Stimulated activated CD8-positive, alpha-beta memory T cell treated with anti-CD3 and anti-CD28 coated beads, Interleukin-12 subunit alpha, Interleukin-12 subunit beta, amount 100 ng/mL, for 24 hours (primary cell): ENCODE results near the gene EIPR1.
"Not testable (repeated sequence)": the region's sequence is repeated elsewhere in the genome, so short reads cannot be mapped to it uniquely, and the experiment has no call there.

Experiments used
- DNase-seq: peaks from one replicate; pipeline ENCODE4 v3.0.0-alpha.2; 2020; ENCODE audit errors: extremely low read depth

The EIPR1 gene

DNA sequence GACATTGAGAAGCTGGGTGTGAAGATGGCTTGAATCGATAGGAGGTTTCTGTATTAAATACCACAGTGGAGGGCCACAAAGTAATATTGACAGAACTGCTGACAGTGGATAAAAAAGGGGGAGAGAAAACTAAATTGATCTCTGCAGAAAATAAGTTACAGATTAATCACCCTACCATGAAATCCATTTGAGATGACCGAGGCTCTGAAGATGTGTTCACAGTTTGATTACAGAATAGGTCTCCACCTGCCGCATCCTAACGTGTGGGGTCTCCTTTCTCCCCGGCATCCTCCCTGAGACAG lies 165.6 kb downstream of the EIPR1 start:
- no peak for DNase-seq

DNA sequence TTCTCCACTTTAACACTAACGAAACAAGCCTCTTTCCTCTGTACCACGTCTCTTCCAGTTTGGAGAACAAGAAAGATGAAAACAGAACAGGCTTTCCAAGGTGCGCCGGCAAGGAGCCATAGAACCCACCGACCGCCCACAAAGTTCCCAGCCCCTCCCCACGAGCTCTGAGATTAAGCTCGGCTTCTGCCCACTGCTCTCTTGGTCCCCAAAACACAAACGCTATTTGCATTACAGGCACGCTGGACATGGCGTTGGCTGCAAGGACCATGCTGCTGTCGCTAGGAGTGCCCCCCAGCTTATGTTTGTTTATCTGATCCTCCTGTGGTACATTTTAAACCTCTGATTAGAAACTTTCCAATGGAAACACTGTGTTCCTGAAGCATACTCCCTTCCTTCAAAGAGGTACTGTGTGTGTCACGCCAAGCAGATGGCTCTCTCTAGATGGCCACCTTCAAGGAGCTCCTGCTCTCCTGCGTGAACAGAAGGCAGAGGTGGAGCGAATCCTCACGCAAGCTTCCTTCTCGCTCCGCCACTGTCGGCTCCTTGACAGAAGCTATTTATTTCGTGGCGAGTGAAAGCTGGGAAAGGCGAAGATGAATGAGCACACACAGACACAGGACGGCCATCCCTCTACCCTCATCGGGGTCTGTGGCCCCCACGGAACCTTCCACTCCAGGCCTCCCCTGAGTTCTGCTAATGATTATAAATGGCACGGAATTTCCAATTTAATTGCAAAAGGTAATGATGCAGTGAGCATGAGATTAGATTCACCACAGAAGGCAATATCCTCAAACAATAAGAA lies 166.2 kb downstream of the EIPR1 start:
- DNase-seq = no peak

DNA sequence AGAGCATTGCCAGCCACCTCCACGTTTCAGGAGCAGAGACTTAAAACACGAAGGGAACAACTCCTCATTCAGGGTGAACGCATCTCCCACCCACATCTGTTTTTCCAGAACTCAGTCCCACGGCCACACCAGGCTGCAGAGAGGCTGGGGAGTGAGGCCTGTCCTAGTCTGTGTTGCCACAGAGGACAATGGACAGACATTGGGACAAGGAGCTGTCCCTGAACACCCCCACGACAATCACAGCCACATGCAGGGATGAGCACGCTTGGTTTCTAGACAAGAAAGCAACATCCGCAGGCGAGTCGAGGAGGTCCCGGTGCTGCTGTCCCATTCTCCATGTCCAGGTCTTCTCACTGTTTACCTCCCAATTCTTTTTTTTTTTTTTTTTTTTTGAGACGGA lies 167.4 kb downstream of the EIPR1 start:
- no peak for DNase-seq

DNA sequence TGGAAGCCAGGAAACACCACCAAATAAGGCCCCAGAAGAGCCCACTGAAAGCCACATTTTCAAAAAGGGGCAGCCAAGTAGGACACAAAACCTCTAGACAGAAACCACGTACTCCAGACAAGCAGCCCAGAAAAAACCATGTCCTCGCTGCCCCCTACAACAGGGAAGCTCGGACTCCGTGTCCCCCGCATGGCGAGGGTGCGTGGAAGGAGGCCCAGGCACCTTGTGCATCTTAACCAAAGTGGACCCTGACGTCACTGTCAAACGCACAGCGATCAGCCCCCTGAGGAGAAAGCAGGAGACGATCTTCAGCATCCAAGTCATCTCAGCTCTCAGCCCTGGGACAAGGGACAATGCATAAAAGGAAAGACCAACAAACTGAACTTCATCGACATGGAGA lies 168.4 kb downstream of the EIPR1 start:
- no peak for DNase-seq

DNA sequence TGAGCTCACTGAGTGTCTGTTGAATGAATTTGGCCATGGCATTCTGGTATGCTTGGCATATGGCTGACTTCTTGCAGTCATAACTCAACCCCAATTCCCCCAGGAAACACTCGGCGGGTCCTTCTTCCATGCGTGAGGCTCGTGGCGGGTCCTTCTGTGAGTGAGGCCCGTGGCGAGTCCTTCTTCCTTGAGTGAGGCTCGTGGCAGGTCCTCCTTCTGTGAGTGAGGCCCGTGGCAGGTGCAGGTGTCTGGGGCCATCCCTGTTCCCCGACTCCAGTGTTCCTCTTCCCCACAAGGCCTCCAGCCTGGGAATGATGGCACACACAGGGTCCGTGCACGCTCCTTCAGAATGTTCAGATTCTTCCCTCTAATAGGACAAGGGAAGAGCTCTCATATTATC lies 169.0 kb downstream of the EIPR1 start:
- DNase-seq = no peak

DNA sequence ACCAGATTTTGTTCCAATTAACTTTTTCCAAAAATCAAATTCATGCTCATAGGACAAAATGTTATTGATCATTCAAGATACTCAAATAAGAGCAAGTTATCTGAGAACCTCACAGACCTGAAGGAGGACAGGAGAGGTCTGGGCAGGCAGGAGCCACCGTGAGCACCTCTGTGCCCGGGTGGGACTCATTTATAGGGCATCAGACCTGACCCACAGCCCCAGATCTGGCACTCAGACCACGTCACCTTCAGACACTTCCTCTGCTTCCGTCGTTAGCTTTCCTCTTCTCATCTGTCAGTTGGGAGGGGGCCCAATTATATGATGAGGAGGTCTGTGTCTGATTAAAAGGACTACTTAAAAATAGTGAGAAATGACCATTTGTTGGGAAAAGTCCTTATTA lies 169.4 kb downstream of the EIPR1 start:
- no peak for DNase-seq

DNA sequence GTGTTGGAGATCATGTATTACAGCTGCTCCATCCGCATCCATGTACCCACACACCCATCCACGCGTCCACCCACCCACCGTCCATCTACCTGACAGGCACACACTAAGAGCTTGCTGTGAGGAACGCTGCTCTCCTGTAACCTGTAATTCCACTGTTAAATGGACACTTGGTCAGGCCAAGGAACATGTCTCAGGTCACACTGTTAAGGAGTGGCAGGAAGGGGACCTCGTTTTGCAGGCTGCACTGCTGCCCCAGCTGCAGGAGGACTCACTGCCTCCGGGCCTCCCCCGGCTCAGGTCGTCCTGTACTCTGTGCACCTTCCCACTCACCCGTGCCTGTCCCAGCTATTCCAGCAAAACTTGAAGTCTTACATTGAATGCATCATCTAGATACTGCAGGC lies 170.5 kb downstream of the EIPR1 start:
- no peak for DNase-seq

DNA sequence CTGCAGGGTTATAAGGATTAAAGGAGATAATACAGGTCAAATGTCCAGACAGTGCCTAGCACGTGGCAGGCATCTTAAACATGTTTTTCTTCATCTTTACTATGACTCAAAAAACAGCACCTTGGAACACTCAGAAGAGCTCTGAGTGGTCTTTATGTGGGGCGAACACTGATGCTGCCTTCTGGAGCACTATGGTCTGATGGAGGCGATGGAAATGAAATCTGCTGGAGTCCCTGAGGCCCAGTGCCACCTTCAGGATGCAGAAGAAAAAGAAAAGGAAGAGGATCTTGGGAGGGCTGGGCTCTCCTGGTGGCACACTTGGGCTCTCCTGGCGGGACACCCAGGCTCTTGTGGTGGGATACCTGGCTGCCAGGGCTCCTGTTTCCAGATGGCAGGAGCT lies 171.8 kb downstream of the EIPR1 start:
- DNase-seq = no peak

DNA sequence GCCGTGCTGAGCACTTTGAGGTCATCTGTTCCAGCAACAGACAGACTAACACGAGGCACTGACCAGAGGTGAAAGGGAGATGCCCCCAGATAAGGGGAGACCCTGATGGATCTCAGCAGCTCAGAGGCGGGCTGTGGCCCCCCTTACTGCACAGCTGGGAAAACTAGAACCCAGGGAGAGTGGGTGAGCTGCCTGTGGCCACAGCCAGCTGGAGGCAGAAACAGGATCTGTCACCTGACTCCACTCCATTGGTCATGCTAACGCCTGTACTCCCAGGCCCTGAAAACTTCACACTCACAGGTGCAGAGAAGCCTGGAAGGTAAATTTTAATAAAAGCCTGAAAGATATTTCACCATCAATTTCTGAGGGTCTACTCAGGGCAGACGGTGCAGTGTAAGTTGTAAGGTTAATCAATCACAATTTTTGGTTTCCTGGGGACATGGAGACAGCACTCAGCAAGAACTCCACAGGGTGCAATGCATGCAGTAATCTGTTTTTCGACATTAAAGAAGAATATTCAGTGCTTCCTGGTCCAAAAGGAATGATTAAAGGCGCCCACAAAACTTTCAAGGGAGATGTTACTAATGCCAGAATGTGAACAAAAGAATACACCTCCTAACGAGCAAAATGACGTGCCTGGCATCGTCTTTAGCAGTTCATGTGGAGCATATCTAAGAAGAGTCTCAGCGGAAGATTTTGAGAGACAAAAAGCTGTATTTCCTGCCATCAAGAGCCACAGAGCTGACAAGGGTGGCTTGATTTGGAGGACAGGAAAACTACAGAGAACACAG lies 173.4 kb downstream of the EIPR1 start:
- no peak for DNase-seq

DNA sequence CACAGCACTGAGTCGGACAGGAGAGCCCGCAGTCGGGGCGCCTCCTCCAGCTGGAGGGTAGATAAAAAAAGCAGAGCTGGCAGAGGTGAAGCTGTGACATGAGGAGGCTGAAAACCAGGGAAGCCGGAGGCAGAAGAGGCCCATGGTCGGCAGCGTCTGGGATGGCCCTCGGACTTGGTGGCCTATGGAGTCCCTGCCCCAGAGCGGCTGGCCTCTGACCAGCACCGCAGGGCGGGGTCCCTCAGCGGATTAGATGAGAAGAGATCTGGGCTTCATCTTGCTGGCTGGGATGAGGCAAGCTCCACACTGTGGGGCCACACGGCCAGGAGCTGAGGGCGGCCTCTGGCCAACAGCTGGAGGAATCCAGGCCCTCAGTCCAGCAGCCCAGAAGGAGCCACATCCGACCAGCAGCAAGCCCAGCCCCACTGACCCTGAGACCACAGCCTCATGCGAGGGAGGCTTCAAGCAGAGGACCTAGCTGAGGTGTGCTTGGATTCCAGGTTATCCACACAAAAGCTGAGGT lies 174.1 kb downstream of the EIPR1 start:
- DNase-seq = no peak

DNA sequence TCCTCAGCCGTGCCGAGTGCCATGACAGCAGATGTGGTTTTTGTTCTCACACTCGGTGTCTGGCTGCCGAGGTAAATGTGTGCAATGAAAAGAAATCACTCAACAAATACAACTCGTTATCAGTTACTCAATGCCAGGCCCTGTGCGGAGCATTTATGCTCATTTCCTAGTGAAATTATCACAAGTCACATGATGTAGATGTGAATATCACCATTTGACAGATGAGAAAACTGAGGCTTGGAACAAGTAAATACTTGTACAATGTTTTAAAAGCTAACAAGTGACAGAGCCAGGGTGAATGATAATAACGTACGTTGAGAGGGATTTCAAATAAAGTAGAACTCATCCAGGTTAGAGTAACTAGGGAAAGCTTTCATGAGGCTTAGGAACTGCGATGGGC lies 174.7 kb downstream of the EIPR1 start:
- no peak for DNase-seq

DNA sequence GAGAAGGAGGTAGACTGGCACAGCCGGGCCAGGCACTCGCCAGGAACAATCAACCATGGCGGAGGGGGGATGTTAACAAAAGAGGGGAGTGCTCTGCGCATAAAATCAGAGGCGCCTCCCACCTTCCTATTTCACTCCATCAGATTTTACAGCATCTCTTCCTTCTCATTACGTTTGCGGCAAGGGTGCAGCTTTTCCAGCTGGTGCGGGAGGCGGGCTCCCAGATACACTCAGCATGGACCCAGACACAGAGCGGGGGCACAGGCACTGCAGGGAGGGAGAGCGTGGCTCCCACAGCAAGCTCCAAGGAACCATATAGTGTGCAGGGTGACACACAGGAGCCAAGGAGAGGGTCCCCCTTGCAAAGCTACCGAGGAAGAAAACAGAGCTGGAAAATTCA lies 176.3 kb downstream of the EIPR1 start:
- no peak for DNase-seq

DNA sequence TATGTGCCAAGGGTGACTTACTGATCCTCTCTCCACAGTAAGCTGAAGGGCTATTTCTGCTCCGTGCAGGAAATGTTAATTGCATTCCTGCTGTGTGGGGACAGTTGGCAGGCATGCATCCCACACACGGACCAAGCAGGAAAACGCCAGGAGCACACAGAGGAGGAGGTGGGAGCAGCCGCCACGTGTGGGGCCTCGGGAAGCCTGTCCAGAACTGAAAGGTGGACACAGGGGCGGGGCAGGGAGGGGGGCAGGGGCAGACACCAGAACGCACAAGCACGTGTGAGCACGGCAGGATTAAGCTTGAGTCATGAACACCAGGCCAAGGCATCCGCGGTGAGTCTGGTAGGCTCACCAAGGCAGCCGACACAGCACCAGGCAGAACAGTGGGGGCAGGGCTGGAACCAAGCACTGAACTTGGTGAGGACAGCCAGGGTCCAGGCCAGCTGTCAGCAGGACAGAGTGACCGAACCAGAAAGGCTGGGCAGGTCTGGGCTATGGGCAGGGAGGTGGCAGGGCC lies 177.1 kb downstream of the EIPR1 start:
- no peak for DNase-seq

DNA sequence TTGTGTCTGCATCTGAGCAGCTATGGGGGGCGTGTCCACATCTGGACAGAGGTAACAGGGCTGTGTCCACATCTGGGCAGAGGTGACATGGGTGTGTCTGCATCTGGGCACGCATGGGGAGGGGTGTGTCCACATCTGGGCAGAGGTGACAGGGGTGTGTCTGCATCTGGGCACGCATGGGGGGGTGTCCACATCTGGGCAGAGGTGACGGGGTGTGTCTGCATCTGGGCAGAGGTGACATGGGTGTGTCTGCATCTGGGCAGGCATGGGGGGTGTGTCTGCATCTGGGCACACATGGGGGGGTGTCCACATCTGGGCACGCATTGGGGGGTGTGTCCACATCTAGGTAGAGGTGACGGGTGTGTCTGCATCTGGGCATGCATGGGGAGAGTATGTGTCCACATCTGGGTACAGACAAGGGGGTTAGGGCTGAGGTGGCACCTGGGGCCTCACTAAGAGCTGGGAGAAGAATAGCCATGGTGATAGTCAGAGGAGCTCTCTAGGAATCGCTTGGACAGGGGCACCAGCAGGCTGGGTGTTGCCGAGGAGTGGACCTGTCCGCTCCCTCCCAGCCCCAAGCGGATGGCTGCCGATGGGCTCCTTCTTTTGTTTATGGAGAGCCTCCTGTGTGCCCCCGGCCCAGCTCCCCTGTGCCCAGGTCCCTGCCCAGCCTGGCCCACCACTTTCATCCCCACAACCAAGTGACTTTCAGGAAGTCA lies 177.8 kb downstream of the EIPR1 start:
- DNase-seq = no peak

DNA sequence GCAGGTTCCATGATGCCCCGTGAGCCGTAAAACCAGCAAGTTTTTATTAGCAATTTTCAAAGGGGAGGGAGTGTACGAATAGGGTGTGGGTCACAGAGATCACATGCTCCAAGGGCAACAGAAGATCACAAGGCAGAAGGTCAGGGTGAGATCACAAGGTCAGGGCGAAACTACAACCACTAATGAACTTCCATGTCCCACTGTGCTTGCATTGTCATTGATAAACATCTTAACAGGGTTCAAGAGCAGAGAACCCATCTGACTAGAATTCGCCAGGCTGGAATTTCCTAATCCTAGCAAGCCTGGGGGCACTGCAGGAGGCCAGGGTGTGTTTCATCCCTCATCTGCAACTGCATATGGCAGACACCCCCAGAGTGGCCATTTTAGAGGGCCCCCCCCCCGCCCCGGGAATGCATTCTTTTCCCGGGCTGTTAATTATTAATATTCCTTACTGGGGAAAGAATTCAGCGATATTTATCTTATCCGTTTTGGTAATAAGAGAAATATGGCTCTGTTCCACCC lies 178.9 kb downstream of the EIPR1 start:
- DNase-seq = not testable (repeated sequence)

DNA sequence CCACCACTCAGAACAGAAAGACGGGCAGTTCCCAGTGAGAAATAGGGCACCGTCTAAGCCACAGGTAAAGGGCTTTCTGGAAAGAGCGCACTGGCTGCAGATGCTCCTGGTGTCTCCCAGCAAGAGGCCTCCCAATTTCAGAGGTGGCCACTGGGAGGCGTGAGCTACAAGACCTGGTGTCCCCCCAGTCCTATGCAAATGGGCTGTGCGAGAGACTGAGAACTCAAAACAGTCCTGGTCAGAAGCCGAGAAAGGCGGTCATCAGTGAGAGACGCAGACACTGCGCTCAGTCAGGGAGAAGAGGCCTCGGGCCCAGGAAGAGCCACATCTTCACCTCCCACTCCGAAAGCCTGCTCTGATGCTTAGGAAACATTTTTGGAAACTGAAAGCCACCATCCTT lies 179.5 kb downstream of the EIPR1 start:
- no peak for DNase-seq

DNA sequence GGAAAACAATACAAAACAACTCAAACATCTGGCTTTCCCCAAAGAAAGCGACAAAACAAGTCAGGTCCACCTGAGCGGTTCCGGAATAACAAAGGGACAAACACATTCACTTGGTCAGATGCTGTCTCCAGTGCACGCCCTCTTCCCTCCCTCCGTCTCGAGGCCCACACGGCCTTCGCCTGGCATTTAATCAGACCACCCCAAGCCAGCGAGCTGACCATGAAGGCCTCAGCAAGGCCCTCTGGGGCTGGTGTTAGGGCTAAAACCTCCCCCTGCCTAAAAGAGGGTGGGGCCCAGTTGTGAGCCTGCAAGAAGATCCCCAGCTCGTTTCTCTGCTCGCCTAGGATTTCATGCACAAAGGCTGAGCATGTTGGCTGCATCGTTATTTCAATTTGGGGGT lies 180.3 kb downstream of the EIPR1 start:
- DNase-seq = no peak

DNA sequence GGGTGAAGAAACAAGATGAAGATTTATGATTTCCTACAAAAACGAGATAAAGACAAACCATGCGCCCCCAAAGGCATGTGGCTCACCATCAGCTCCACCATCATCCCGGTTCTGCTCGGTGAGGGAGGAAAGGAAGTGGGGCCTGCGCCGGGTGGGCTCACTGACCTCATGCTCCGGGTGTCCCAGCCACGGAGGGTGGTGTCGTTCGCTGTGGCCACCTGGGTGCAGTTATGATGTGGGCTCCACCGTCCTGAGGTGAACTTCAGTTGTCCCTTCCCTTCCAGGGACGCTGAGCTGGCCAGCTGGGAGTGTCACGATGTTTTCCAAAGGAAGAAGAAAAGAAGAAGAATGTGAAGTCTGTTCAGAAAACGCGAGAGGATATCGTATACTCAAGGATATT lies 180.9 kb downstream of the EIPR1 start:
- no peak for DNase-seq

DNA sequence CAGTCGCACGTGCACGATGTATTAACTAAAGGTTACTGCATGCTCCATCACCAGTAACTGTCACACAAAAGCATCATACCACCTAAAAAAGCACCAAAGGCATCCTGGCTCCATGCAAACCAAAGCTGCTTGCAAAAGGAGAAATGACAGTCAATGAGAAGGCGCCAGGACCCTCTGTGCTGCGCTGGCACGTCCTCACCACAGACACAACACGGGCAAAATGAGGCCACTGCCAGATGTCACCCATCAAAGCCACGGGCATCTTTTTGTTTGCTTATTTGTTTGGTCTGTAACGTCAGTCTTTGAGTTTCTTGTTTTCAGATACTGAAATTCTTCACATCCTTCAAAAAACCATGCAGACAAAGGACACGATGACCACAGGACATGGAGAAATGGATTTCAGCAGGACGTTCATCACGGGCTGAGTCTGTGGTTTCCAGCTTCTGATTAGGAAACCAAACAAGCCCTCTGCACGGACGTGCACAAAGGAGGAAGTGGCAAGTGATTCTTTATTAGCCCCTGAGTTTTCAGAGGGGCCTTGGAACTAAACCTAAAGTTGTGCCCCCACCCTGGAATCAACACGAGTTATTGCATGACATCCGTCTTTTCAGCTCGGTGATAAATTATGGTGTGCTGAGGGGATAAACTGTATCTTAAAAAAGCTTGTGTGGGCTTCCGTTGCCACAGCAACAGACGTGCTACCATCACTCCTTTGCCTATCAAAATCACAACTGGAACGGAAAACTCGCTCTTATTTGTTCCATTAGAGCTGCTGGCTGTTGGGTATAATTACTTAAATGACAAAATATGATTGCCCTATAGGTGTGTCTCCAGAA lies 181.8 kb downstream of the EIPR1 start:
- no peak for DNase-seq

DNA sequence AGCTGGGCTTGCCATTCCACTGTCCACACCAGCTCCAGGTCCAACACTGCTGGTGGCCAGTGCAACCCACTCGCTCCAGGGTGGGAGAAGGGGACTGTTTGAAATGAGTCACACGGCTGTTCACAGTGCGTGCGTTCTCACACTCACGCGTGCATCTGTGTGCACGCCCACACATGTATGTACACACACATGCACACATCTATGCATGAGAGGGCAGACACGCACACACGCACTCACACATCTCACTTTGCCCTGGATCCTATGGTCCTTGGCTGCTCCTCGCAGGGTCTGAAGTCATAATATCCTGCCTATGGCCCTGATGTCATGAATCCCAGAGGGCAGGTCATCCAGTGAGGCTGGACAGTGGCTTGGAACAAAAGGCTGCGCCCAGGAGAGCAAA lies 182.8 kb downstream of the EIPR1 start:
- no peak for DNase-seq
